Left ventricle myocardium inferior (tissue), 1 donor: ENCODE measurements around the gene SLC27A6. TPM values are rescaled to one million over a fixed set of nuclear protein-coding genes. Genes with fewer than 3 reads are reported as not detected.
A peak's percentile ranks its signal among the peaks of the same experiment; 100 is the strongest.

Experiments used
- DNase-seq: peaks from one replicate; pipeline ENCODE4 v3.0.0-alpha.2; 2020
- H3K27ac ChIP-seq: fragments of 200-600 bp; replicated peaks from 2 replicates; pipeline ENCODE4 v1.8.0; 2021
- H3K27me3 ChIP-seq: fragments of 200-600 bp; 2 replicates; pipeline ENCODE4 v1.8.0; 2021; ENCODE audit warnings: low read depth
- H3K36me3 ChIP-seq: fragments of 200-600 bp; 2 replicates; pipeline ENCODE4 v1.8.0; 2021
- H3K4me1 ChIP-seq: fragments of 200-600 bp; 2 replicates; pipeline ENCODE4 v1.8.0; 2021
- H3K4me3 ChIP-seq: fragments of 200-600 bp; 2 replicates; pipeline ENCODE4 v1.8.0; 2021; ENCODE audit warnings: mild to moderate bottlenecking, moderate library complexity
- H3K9me3 ChIP-seq: fragments of 200-600 bp; replicated peaks from 2 replicates; pipeline ENCODE4 v1.8.0; 2021
- CTCF ChIP-seq: fragments of 200-600 bp; IDR thresholded peaks from 2 replicates; pipeline ENCODE4 v1.8.0; 2021; ENCODE audit warnings: antibody characterized with exemption, mild to moderate bottlenecking, borderline replicate concordance
- intact Hi-C: fragments of 100-400 bp; cut with micrococcal nuclease; formaldehyde crosslinking; loops from one replicate; pipeline ENCODE4 v1.11.0; 2022
- total RNA-seq: library from RNA; stranded (reverse); fragmentation: NEBNext Ultra II Directional; extraction: Animal tissue kit (Norgen Biotek cat#: 25700); gene quantifications from one replicate; pipeline ENCODE4 v1.2.1, GENCODE V29; 2021
- donor health status: DM: no; HTN: yes; CAD: no; lungs with severe emphysema.

SLC27A6 gene
- total RNA-seq, 1 donor from 2014 or later = 61.1 TPM

GRCh38 chr5:128965638-128966302, 482 bp downstream of the SLC27A6 start:
- TF ChIP-seq CTCF = no peak
- Histone ChIP-seq H3K27ac (peak overlapping the region; percentile 83), H3K9me3 (peaks cover 3% of the 10 kb centered on the region), H3K4me1 (peaks cover 13% of the 10 kb centered on the region), H3K36me3 (no peaks in the 10 kb centered on the region), H3K27me3 (peaks cover 20% of the 10 kb centered on the region), H3K4me3 (peak overlapping the region; percentile 72)
- DNase-seq = no peak
- intact Hi-C loops = no loop called here

GRCh38 chr5:128966375-128966774, 1.1 kb downstream of the SLC27A6 start:
- no peaks in the 10 kb centered on the region for H3K9me3 ChIP-seq
- peaks cover 20% of the 10 kb centered on the region for H3K27me3 ChIP-seq
- peaks cover 13% of the 10 kb centered on the region for H3K4me1 ChIP-seq
- intact Hi-C loops = no loop called here
- TF ChIP-seq CTCF = peak; percentile 30
- H3K27ac ChIP-seq = no peak overlapping the region
- peak overlapping the region; percentile 72 for H3K4me3 ChIP-seq
- no peaks in the 10 kb centered on the region for H3K36me3 ChIP-seq
- no peak for DNase-seq

GRCh38 chr5:128966846-128967245, 1.6 kb downstream of the SLC27A6 start:
- TF ChIP-seq CTCF = no peak
- Histone ChIP-seq H3K4me3 (peak overlapping the region; percentile 72), H3K36me3 (no peaks in the 10 kb centered on the region), H3K27me3 (peaks cover 20% of the 10 kb centered on the region), H3K9me3 (no peaks in the 10 kb centered on the region), H3K4me1 (peaks cover 13% of the 10 kb centered on the region), H3K27ac (no peak overlapping the region)
- intact Hi-C loops = no loop called here
- DNase-seq = no peak

- no peak for DNase-seq
- intact Hi-C loops = no loop called here
Observed at GRCh38 chr5:128973244-128973643, 8.0 kb downstream of the SLC27A6 start.

GRCh38 chr5:128974567-128974966, 9.3 kb downstream of the SLC27A6 start:
- Histone ChIP-seq H3K4me3 (no peak overlapping the region), H3K27ac (no peak overlapping the region), H3K27me3 (no peaks in the 10 kb centered on the region), H3K4me1 (no peaks in the 10 kb centered on the region), H3K9me3 (no peaks in the 10 kb centered on the region), H3K36me3 (no peaks in the 10 kb centered on the region)
- DNase-seq = no peak
- TF ChIP-seq CTCF = no peak
- intact Hi-C loops = no loop called here

More at GRCh38 chr5:128973244-128973643, 8.0 kb downstream of the SLC27A6 start:
- Histone ChIP-seq H3K27me3 (no peaks in the 10 kb centered on the region), H3K36me3 (no peaks in the 10 kb centered on the region), H3K4me1 (no peaks in the 10 kb centered on the region), H3K4me3 (no peak overlapping the region), H3K27ac (no peak overlapping the region), H3K9me3 (no peaks in the 10 kb centered on the region)
- TF ChIP-seq CTCF = no peak
